ENCODE measurements around the gene CERKL.
"Not testable (repeated sequence)": the region's sequence is repeated elsewhere in the genome, so short reads cannot be mapped to it uniquely, and the experiment has no call there.

Gene CERKL

GRCh38 chr2:181656450-181657291 is at the start of gene CERKL:
CERKL (minus strand) TSS chr2:181657105; CDS start chr2:181657006, 99 bp downstream.
- no peak for TF ChIP-seq CTCF (conservative IDR thresholded peaks at IDR 0.05; ENCODE audit: low read depth, low read length)
- peak within 1 kb of the TSS; percentile 57 for H3K4me3 ChIP-seq (ENCODE audit: low read length)
- no peak for DNase-seq (ENCODE audit: low read depth)

GRCh38 chr2:181702519-181702918 is 45.6 kb upstream of the CERKL start:
- not testable (repeated sequence) for H3K4me3 ChIP-seq (ENCODE audit: low read length); DNase-seq (ENCODE audit: low read depth)

- no peak for TF ChIP-seq CTCF (conservative IDR thresholded peaks at IDR 0.05; ENCODE audit: low read depth, low read length)
- no peak for DNase-seq (ENCODE audit: low read depth)
- H3K4me3 ChIP-seq (ENCODE audit: low read length) = no peak overlapping the region
Observed at GRCh38 chr2:181698223-181698622, 41.3 kb upstream of the CERKL start.

- no peak for TF ChIP-seq CTCF (conservative IDR thresholded peaks at IDR 0.05; ENCODE audit: low read depth, low read length)
- H3K4me3 ChIP-seq (ENCODE audit: low read length) = no peak overlapping the region
- DNase-seq (ENCODE audit: low read depth) = no peak
Observed at GRCh38 chr2:181697571-181697970, 40.7 kb upstream of the CERKL start.

GRCh38 chr2:181697126-181697525 is 40.2 kb upstream of the CERKL start:
- H3K4me3 ChIP-seq (ENCODE audit: low read length) = no peak overlapping the region
- no peak for TF ChIP-seq CTCF (conservative IDR thresholded peaks at IDR 0.05; ENCODE audit: low read depth, low read length)
- DNase-seq (ENCODE audit: low read depth) = no peak

GRCh38 chr2:181694271-181694670 is 37.4 kb upstream of the CERKL start:
- no peak overlapping the region for H3K4me3 ChIP-seq (ENCODE audit: low read length)
- no peak for DNase-seq (ENCODE audit: low read depth)
- TF ChIP-seq CTCF (conservative IDR thresholded peaks at IDR 0.05; ENCODE audit: low read depth, low read length) = no peak

GRCh38 chr2:181690860-181691259 is 34.0 kb upstream of the CERKL start:
- no peak for TF ChIP-seq CTCF (conservative IDR thresholded peaks at IDR 0.05; ENCODE audit: low read depth, low read length)
- H3K4me3 ChIP-seq (ENCODE audit: low read length) = no peak overlapping the region
- no peak for DNase-seq (ENCODE audit: low read depth)

Data from retinal pigment epithelial cell (primary cell).